Endothelial cell of umbilical vein (primary cell): ENCODE results near the gene OPTN.

Source experiments
- CTCF ChIP-seq, 2 donors: IDR thresholded peaks; 1 replicate in 1 of 2; 2 replicates in 1 of 2; pipeline ENCODE4 v1.5.1; 2011; ENCODE audit warnings: low read length in 2 of 2, mild to moderate bottlenecking in 2 of 2, moderate library complexity in 2 of 2, control low read depth in 1 of 2, inconsistent platforms in 1 of 2, low read depth in 1 of 2; ENCODE audit not compliant: insufficient read depth in 1 of 2; ENCODE audit errors: extremely low read depth in 1 of 2
- EZH2 ChIP-seq: IDR thresholded peaks from 2 replicates; pipeline ENCODE4 v1.6.1; 2012; ENCODE audit warnings: borderline replicate concordance, low read depth, mild to moderate bottlenecking, moderate library complexity, low read length, inconsistent platforms; ENCODE audit not compliant: severe bottlenecking
- MAX ChIP-seq: IDR thresholded peaks from 2 replicates; pipeline ENCODE4 v1.6.1; 2011; ENCODE audit not compliant: insufficient read depth, insufficient read length
- POLR2A ChIP-seq: IDR thresholded peaks from 2 replicates; pipeline ENCODE4 v1.6.1; 2012; ENCODE audit warnings: low read depth, mild to moderate bottlenecking, control low read depth, low read length
- POLR2AphosphoS5 ChIP-seq: IDR thresholded peaks from 2 replicates; pipeline ENCODE4 v1.6.1; 2012; ENCODE audit warnings: low read depth, mild to moderate bottlenecking, control low read depth, low read length, moderate library complexity; ENCODE audit not compliant: insufficient read depth

GRCh38 chr10:13053794-13054462, 46.0 kb upstream of the OPTN start:
- TF ChIP-seq POLR2AphosphoS5 (no peak), CTCF (IDR thresholded peaks at IDR 0.05; ENCODE audit: extremely low read depth in 1 of 2, insufficient read depth in 1 of 2, low read depth in 1 of 2, low read length in 2 of 2) (no peak), POLR2A (no peak), EZH2 (no peak), MAX (no peak)
